ENCODE measurements around the gene RBM23. TPM values are rescaled to one million over a fixed set of nuclear protein-coding genes. Genes with fewer than 3 reads are reported as not detected.

The RBM23 gene
- polyA plus RNA-seq, 2 of the 4 experiments (the other 2 are of a cell fraction) = 65.8 to 68.0 TPM

DNA sequence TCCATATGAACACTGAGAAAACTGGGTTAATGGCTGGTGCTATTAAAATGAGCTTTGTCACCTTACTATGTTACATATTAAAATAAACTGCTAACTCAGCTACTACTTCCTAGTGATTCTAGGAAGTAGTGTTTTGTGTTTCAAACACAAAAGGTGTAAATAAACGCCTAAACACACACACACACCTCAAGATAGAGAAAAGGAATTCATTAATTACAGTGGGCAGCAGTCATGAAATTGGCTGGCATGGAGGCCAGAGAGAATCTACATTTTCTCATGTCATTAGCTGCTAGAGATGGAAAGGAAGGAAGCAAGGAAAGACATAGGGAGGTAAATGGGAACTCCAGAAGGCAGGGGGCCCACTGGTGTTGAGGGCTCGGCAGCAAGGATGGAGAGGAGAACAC lies 11.0 kb upstream of the RBM23 start:
- DNase-seq (ENCODE audit: low read depth in 1 of 2, low spot score in 1 of 2) (peak in 1 of 2 experiments; percentile 23), ATAC-seq (peak; percentile 4 to 33; a peak in 5 of 6 replicates), FAIRE-seq (no peak)
- ChIA-PET POLR2A (interaction anchor here (0.8 to 3.8 kb wide), 14 partner anchors 11 to 340 kb away, joined by 3 to 51 read pairs (median 6); partner anchors contain the start of genes ACIN1, AJUBA, C14orf119 and CDH24), CTCF (interaction anchor here (0.6 to 4.5 kb wide), 45 partner anchors 9 to 383 kb away, joined by 3 to 83 read pairs (median 5); partner anchors contain the start of genes AJUBA, CDH24, HAUS4 and OXA1L)
- peak overlapping the region; percentile 73 to 85 for H3K27ac ChIP-seq
- peak overlapping the region; percentile 35 for H3K4me3 ChIP-seq
- TF ChIP-seq MAFK (IDR thresholded peaks at IDR 0.05; ENCODE audit: partially characterized antibody) (peak; percentile 92), EHF (CRISPR knock-in tag; IDR thresholded peaks at IDR 0.05) (no peak)
- H3K4me2 ChIP-seq = peak overlapping the region; percentile 85
- peaks cover 22% of the 10 kb centered on the region for H3K4me1 ChIP-seq
- 0% methylated on average over 2 of the region's 2 CpGs for WGBS (ENCODE audit: missing lambda C conversion rate)
- H3K9me3 ChIP-seq = no peaks in the 10 kb centered on the region

DNA sequence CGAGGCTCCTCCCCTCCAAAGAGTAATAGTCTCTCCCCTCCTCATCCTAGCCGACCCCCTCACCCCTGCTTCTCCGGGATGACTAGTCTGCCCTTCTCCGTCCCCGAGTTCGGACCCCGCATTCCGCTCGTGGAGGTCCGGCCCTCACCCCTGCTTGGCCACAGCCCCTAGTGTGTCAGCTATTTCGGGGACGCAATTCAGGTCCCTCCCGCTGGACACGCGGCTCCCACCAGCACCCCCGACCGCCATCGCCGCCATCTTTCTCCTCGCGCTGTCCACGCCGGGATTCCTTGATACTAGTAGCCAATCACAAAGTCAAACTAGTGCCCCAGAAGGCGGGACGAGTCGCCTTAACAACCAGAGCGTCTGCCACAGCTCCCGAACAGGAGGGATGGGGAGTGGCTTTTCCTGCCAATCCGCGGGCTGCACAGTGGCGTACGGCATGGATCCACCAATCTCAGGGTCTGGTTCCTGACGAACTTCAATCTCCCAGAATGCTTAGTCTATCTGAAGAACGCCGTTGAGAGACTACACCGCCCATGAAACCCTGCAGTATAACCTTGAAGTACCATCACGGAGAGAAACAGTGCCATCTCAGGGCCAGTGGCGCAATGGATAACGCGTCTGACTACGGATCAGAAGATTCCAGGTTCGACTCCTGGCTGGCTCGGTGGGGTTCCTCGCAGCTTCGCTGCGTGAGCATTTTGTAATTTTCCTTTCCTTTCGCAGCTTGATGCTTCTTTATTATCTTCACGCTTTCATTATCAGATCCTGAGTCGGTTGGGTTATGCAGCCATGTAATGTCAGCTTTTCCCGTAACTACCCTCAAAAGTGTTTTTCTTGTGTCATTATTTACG lies 10.4 kb upstream of the RBM23 start, which contains the start of gene PRMT5:
Gene PRMT5 (minus strand): TSS at position 273 of the 857 bp plus-strand sequence. CDS start 15 bp downstream, at position 258.
- WGBS (ENCODE audit: missing lambda C conversion rate) = 1% methylated on average over 46 of the region's 51 CpGs
- FAIRE-seq (peak; percentile 73), DNase-seq (ENCODE audit: low read depth in 1 of 2, low spot score in 1 of 2) (peak; percentile 98 to 99), ATAC-seq (peak; percentile 95 to 97)
- ChIA-PET CTCF (interaction anchor here (0.6 to 4.5 kb wide), 43 partner anchors 9 to 383 kb away, joined by 3 to 83 read pairs (median 5); partner anchors contain the start of genes AJUBA, CDH24, HAUS4 and OXA1L), POLR2A (interaction anchor here (0.6 to 3.8 kb wide), 16 partner anchors 10 to 340 kb away, joined by 3 to 51 read pairs (median 6); partner anchors contain the start of genes ACIN1, AJUBA, C14orf119 and CDH24)
- Histone ChIP-seq H3K4me3 (peak within 1 kb of the TSS; percentile 73), H3K4me1 (peaks cover 22% of the 10 kb centered on the region), H3K9me3 (no peaks in the 10 kb centered on the region), H3K4me2 (peak within 1 kb of the TSS; percentile 95), H3K27ac (peak within 1 kb of the TSS; percentile 82 to 90)
- peak; percentile 66; the same call in 1 of the 2 replicates for TF ChIP-seq RFX5 (IDR thresholded peaks at IDR 0.05)
- no peak for TF ChIP-seq NFE2L2 (conservative IDR thresholded peaks at IDR 0.05; ENCODE audit: low read length)
- TF ChIP-seq BHLHE40 (IDR thresholded peaks at IDR 0.05; ENCODE audit: low read depth, low read length) = no peak
- TF ChIP-seq JUNB (IDR thresholded peaks at IDR 0.05) = no peak
- TF ChIP-seq MYC (IDR thresholded peaks at IDR 0.05; ENCODE audit: borderline replicate concordance, low read length) = peak; percentile 85
- no peak for TF ChIP-seq RCOR1 (IDR thresholded peaks at IDR 0.05; ENCODE audit: low read depth, low read length)
- TF ChIP-seq, protein P1, sequence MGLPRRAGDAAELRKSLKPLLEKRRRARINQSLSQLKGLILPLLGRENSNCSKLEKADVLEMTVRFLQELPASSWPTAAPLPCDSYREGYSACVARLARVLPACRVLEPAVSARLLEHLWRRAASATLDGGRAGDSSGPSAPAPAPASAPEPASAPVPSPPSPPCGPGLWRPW (IDR thresholded peaks at IDR 0.05) = no peak
- no peak for TF ChIP-seq FOSL2 (IDR thresholded peaks at IDR 0.05)
- TF ChIP-seq FOSL2 (CRISPR knock-in tag; IDR thresholded peaks at IDR 0.05) = no peak
- no peak for TF ChIP-seq FOXS1 (CRISPR knock-in tag; IDR thresholded peaks at IDR 0.05)
- peak; percentile 84 for TF ChIP-seq KDM5A (IDR thresholded peaks at IDR 0.05)
- 0 out of 2 replicates have a peak, but pooled peaks have one; percentile 5 for TF ChIP-seq TP53 (CRISPR knock-in tag; IDR thresholded peaks at IDR 0.05)
- TF ChIP-seq SREBF2 (IDR thresholded peaks at IDR 0.05) = peak; percentile 92
- TF ChIP-seq HOXB5 (CRISPR knock-in tag; IDR thresholded peaks at IDR 0.05) = no peak
- TF ChIP-seq, protein P2, sequence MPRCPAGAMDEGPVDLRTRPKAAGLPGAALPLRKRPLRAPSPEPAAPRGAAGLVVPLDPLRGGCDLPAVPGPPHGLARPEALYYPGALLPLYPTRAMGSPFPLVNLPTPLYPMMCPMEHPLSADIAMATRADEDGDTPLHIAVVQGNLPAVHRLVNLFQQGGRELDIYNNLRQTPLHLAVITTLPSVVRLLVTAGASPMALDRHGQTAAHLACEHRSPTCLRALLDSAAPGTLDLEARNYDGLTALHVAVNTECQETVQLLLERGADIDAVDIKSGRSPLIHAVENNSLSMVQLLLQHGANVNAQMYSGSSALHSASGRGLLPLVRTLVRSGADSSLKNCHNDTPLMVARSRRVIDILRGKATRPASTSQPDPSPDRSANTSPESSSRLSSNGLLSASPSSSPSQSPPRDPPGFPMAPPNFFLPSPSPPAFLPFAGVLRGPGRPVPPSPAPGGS (IDR thresholded peaks at IDR 0.05) = peak; percentile 83; the same call in 2 of the 3 replicates
- no peak for TF ChIP-seq EHF (CRISPR knock-in tag; IDR thresholded peaks at IDR 0.05)
- TF ChIP-seq CBX2 (IDR thresholded peaks at IDR 0.05; ENCODE audit: borderline replicate concordance, low read depth) = no peak
- TF ChIP-seq, protein P3, sequence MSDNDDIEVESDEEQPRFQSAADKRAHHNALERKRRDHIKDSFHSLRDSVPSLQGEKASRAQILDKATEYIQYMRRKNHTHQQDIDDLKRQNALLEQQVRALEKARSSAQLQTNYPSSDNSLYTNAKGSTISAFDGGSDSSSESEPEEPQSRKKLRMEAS (IDR thresholded peaks at IDR 0.05) = peak; percentile 90
- TF ChIP-seq CEBPB (IDR thresholded peaks at IDR 0.05) = peak; percentile 28 to 78; a peak in 2 of 4 replicates
- TF ChIP-seq HDAC2 (IDR thresholded peaks at IDR 0.05) = no peak
- peak; percentile 22; the same call in 1 of the 2 replicates for TF ChIP-seq GATA3 (IDR thresholded peaks at IDR 0.05; ENCODE audit: borderline replicate concordance)
- TF ChIP-seq SMC3 (IDR thresholded peaks at IDR 0.05) = no peak
- TF ChIP-seq NPAS2 (CRISPR knock-in tag; IDR thresholded peaks at IDR 0.05; ENCODE audit: borderline replicate concordance) = no peak
- TF ChIP-seq NR3C1 (IDR thresholded peaks at IDR 0.05) = no peak
- no peak for TF ChIP-seq FOSB (CRISPR knock-in tag; IDR thresholded peaks at IDR 0.05)
- TF ChIP-seq KDM1A (IDR thresholded peaks at IDR 0.05; ENCODE audit: low read depth) = no peak
- no peak for TF ChIP-seq EHMT2 (IDR thresholded peaks at IDR 0.05; ENCODE audit: low read depth)
- TF ChIP-seq, protein P4, sequence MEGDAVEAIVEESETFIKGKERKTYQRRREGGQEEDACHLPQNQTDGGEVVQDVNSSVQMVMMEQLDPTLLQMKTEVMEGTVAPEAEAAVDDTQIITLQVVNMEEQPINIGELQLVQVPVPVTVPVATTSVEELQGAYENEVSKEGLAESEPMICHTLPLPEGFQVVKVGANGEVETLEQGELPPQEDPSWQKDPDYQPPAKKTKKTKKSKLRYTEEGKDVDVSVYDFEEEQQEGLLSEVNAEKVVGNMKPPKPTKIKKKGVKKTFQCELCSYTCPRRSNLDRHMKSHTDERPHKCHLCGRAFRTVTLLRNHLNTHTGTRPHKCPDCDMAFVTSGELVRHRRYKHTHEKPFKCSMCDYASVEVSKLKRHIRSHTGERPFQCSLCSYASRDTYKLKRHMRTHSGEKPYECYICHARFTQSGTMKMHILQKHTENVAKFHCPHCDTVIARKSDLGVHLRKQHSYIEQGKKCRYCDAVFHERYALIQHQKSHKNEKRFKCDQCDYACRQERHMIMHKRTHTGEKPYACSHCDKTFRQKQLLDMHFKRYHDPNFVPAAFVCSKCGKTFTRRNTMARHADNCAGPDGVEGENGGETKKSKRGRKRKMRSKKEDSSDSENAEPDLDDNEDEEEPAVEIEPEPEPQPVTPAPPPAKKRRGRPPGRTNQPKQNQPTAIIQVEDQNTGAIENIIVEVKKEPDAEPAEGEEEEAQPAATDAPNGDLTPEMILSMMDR (IDR thresholded peaks at IDR 0.05) = no peak
- TF ChIP-seq MAFK (IDR thresholded peaks at IDR 0.05; ENCODE audit: partially characterized antibody) = no peak
- TF ChIP-seq POLR2AphosphoS2 (conservative IDR thresholded peaks at IDR 0.05; ENCODE audit: low read length) = peak; percentile 77; the same call in 1 of the 2 replicates
- no peak for TF ChIP-seq ESRRA (IDR thresholded peaks at IDR 0.05; ENCODE audit: borderline replicate concordance, low read length)
